Fibroblast of pulmonary artery (primary cell): Measurements from ENCODE around the gene CHRNA4.

ENCODE experiments used
- DNase-seq: peaks from one replicate; pipeline ENCODE4 v3.0.0-alpha.2; 2010; ENCODE audit warnings: low read depth
- H3K4me3 ChIP-seq: replicated peaks from 2 replicates; pipeline ENCODE4 v1.5.1; 2011; ENCODE audit warnings: low read depth, mild to moderate bottlenecking, control low read depth, low read length, moderate library complexity
- TF ChIP-seq, protein P1 (sequence below): IDR thresholded peaks from 2 replicates; pipeline ENCODE4 v1.5.1; 2011; ENCODE audit warnings: mild to moderate bottlenecking, control low read depth, low read length, inconsistent platforms; ENCODE audit errors: missing control alignments

The CHRNA4 gene

DNA sequence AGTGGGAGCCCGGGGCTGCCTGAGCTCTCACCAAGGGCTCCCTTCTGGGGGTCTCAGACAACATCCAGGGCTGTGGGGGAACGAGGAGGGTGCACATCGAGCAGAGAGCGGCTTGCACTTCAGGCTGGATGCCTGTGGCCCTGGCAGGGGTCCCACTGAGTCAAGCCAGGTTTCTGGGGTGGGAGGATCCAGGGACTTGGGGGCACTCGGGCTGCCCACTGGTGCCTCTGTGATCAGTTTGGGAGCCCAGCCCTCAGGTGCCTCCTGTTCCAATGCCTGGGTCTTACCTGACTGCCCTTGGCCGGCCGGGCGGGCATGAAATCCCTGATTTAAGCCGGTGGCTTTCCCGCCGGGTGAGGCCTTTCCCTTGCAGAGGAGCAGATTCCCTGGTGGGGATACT is 67.7 kb downstream of the CHRNA4 start:
- no peak overlapping the region for H3K4me3 ChIP-seq
- TF ChIP-seq, protein P1, sequence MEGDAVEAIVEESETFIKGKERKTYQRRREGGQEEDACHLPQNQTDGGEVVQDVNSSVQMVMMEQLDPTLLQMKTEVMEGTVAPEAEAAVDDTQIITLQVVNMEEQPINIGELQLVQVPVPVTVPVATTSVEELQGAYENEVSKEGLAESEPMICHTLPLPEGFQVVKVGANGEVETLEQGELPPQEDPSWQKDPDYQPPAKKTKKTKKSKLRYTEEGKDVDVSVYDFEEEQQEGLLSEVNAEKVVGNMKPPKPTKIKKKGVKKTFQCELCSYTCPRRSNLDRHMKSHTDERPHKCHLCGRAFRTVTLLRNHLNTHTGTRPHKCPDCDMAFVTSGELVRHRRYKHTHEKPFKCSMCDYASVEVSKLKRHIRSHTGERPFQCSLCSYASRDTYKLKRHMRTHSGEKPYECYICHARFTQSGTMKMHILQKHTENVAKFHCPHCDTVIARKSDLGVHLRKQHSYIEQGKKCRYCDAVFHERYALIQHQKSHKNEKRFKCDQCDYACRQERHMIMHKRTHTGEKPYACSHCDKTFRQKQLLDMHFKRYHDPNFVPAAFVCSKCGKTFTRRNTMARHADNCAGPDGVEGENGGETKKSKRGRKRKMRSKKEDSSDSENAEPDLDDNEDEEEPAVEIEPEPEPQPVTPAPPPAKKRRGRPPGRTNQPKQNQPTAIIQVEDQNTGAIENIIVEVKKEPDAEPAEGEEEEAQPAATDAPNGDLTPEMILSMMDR, result no peak
- no peak for DNase-seq
